K562 (cell line): ENCODE measurements around the gene VGF.
A peak's percentile ranks its signal among the peaks of the same experiment; 100 is the strongest.

ENCODE experiments used
- BACH1 ChIP-seq: fragments of 200-800 bp; sonication (Bioruptor generic); IDR thresholded peaks from 2 replicates; pipeline ENCODE4 v1.6.1; 2016; ENCODE audit warnings: missing genetic modification characterization, missing compliant biosample characterization
- EP300 ChIP-seq: IDR thresholded peaks from 2 replicates; pipeline ENCODE4 v1.6.1; 2012; ENCODE audit warnings: low read length, improper control_type of control experiment
- GABPA ChIP-seq: fragments of 200-800 bp; sonication (Bioruptor generic); conservative IDR thresholded peaks from 2 replicates; pipeline ENCODE4 v1.6.1; 2016; ENCODE audit warnings: low read depth, missing genetic modification characterization, missing compliant biosample characterization
- GABPB1 ChIP-seq: sonication (generic); formaldehyde crosslinking; IDR thresholded peaks from 2 replicates; pipeline ENCODE4 v1.8.0; 2022; ENCODE audit warnings: mild to moderate bottlenecking, missing genetic modification reagents
- LCOR ChIP-seq: sonication (generic); formaldehyde crosslinking; IDR thresholded peaks from 2 replicates; pipeline ENCODE4 v1.8.0; 2022; ENCODE audit warnings: mild to moderate bottlenecking, missing genetic modification reagents
- MXI1 ChIP-seq: IDR thresholded peaks from 2 replicates; pipeline ENCODE4 v1.6.1; 2011; ENCODE audit warnings: low read depth, mild to moderate bottlenecking, improper control_type of control experiment, low read length
- NR2C2 ChIP-seq, 2 experiments: fragments of 200-800 bp in 1 of 2; sonication (Bioruptor generic) in 1 of 2; sonication (generic) in 1 of 2; formaldehyde crosslinking in 1 of 2; IDR thresholded peaks; 2 replicates each; pipeline versions ENCODE4 v1.6.1 to v1.8.0; 2016 to 2022; ENCODE audit warnings: mild to moderate bottlenecking in 1 of 2, missing compliant biosample characterization in 1 of 2, missing genetic modification characterization in 1 of 2, missing genetic modification reagents in 1 of 2
- PREB ChIP-seq: sonication (generic); formaldehyde crosslinking; IDR thresholded peaks from 2 replicates; pipeline ENCODE4 v1.8.1; 2023; ENCODE audit warnings: mild to moderate bottlenecking, missing genetic modification reagents
- SRF ChIP-seq, 2 experiments: fragments of 250-450, 450-650 bp in 1 of 2; sonication (Bioruptor Pico) in 1 of 2; sonication (generic) in 1 of 2; formaldehyde crosslinking; IDR thresholded peaks; 2 replicates each; pipeline versions ENCODE4 v1.5.0 to v1.5.1; 2020 to 2022; ENCODE audit warnings: mild to moderate bottlenecking in 1 of 2, missing genetic modification reagents in 1 of 2
- TCF7 ChIP-seq: sonication (generic); IDR thresholded peaks from 2 replicates; pipeline ENCODE4 v1.6.1; 2016; ENCODE audit warnings: antibody characterized with exemption, borderline replicate concordance
- TF ChIP-seq, protein P1 (sequence below), 2 experiments: fragments of 450-650 bp; formaldehyde crosslinking in 1 of 2; IDR thresholded peaks; 2 replicates each; pipeline versions ENCODE4 v1.4.0 to v1.6.1; 2014 to 2020; ENCODE audit warnings: mild to moderate bottlenecking in 2 of 2, borderline replicate concordance in 1 of 2, low read depth in 1 of 2

DNA sequence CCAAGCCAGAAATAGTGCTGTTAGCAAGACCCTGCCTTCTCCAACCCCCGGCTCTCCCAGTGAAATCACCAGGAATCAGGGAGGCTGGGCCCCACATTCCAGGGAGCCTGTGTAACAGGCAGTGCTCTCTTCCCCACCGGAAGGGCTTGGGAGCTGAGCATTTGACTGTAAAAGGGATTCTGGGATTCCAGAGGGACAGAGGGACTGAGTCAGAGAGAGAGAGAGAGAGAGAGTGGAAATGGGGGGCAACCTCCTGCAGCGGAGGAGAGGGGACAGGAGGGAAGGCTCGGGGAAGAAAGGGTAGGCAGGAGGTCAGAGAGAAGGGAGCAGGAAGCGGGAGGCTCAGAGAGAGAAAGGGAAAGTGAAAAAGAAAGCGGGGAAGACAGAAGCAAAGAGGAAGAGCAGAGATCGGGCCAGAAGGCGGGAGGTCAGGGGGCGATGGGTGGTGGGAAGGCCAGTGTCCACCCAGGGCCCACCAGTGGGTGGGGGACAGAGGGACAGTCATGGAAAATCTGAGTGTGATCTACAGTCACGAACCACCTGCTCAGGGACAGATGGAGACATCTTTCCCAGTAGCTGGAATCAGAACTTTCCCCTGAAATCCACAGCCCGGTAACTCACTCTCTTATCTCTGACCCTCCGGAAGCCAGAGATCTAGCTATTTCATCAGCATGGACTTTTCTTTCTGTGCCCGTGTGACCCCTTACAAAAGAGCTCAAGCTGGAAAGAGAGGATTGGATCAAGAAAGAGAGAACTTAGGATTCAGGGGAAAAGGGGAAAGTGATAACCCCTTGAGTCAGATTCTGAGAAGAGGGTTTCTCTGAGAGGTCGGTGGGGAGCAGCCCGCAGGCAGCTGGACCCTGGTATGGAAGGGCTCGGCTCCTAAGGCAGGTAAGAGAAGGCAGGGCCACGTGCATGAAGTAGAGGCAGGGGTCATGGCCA, 43.1 kb downstream of the VGF start:
- no peak for TF ChIP-seq GABPB1 (CRISPR knock-in tag)
- peak; percentile 65 for TF ChIP-seq EP300
- no peak for TF ChIP-seq SRF (CRISPR knock-in tag; IDR thresholded peaks at IDR 0.05)
- no peak for TF ChIP-seq LCOR (CRISPR knock-in tag)
- TF ChIP-seq PREB (CRISPR knock-in tag), result no peak
- no peak for TF ChIP-seq BACH1
- TF ChIP-seq, protein P1, sequence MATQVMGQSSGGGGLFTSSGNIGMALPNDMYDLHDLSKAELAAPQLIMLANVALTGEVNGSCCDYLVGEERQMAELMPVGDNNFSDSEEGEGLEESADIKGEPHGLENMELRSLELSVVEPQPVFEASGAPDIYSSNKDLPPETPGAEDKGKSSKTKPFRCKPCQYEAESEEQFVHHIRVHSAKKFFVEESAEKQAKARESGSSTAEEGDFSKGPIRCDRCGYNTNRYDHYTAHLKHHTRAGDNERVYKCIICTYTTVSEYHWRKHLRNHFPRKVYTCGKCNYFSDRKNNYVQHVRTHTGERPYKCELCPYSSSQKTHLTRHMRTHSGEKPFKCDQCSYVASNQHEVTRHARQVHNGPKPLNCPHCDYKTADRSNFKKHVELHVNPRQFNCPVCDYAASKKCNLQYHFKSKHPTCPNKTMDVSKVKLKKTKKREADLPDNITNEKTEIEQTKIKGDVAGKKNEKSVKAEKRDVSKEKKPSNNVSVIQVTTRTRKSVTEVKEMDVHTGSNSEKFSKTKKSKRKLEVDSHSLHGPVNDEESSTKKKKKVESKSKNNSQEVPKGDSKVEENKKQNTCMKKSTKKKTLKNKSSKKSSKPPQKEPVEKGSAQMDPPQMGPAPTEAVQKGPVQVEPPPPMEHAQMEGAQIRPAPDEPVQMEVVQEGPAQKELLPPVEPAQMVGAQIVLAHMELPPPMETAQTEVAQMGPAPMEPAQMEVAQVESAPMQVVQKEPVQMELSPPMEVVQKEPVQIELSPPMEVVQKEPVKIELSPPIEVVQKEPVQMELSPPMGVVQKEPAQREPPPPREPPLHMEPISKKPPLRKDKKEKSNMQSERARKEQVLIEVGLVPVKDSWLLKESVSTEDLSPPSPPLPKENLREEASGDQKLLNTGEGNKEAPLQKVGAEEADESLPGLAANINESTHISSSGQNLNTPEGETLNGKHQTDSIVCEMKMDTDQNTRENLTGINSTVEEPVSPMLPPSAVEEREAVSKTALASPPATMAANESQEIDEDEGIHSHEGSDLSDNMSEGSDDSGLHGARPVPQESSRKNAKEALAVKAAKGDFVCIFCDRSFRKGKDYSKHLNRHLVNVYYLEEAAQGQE (IDR thresholded peaks at IDR 0.05; ENCODE audit: borderline replicate concordance), result no peak; the same call in 1 of the 2 replicates
- TF ChIP-seq, protein P1 (CRISPR knock-in tag; IDR thresholded peaks at IDR 0.05; ENCODE audit: low read depth), result no peak
- no peak for TF ChIP-seq MXI1
- no peak for TF ChIP-seq NR2C2 (CRISPR knock-in tag; IDR thresholded peaks at IDR 0.05)
- TF ChIP-seq NR2C2 (tag; IDR thresholded peaks at IDR 0.05), result peak; percentile 84
- peak; percentile 58 for TF ChIP-seq GABPA
- TF ChIP-seq TCF7, result no peak
